Neural crest cell (in vitro differentiated cells): ENCODE results near the gene FAM227B. TPM values are rescaled to one million over a fixed set of nuclear protein-coding genes. Genes with fewer than 3 reads are reported as not detected.
"Not testable (repeated sequence)": the region's sequence is repeated elsewhere in the genome, so short reads cannot be mapped to it uniquely, and the experiment has no call there.

Experiments used
- DNase-seq: peaks from one replicate; pipeline ENCODE4 v3.0.0; 2021; ENCODE audit warnings: low read depth, mixed read lengths, low spot score
- H3K27ac Mint-ChIP-seq: one replicate; pipeline ENCODE4 v1.8.0; 2021; ENCODE audit warnings: mild to moderate bottlenecking, mixed read lengths; ENCODE audit not compliant: unreplicated experiment
- H3K27me3 Mint-ChIP-seq: 2 replicates; pipeline ENCODE4 v1.8.0; 2021; ENCODE audit warnings: low read depth, mild to moderate bottlenecking, mixed read lengths
- H3K36me3 Mint-ChIP-seq: 2 replicates; pipeline ENCODE4 v1.8.0; 2021; ENCODE audit warnings: low read depth, mild to moderate bottlenecking, mixed read lengths
- H3K4me1 Mint-ChIP-seq: 2 replicates; pipeline ENCODE4 v1.8.0; 2021; ENCODE audit warnings: mixed read lengths
- H3K4me3 Mint-ChIP-seq: one replicate; pipeline ENCODE4 v1.8.0; 2021; ENCODE audit warnings: mild to moderate bottlenecking, mixed read lengths
- H3K9me3 Mint-ChIP-seq: 2 replicates; pipeline ENCODE4 v1.8.0; 2021; ENCODE audit warnings: mixed read lengths
- total RNA-seq: library from RNA; stranded (reverse); gene quantifications from 2 replicates; pipeline ENCODE4 v1.2.1, GENCODE V29; 2021
- TF ChIP-seq, protein P1 (sequence below): fragments of 200-600 bp; sonication (generic); conservative IDR thresholded peaks from 2 replicates; pipeline ENCODE4 v1.5.0; 2021; ENCODE audit warnings: antibody characterized with exemption, mild to moderate bottlenecking

Gene FAM227B
- total RNA-seq, 1 donor from 2014 or later, result 9.0 TPM

DNA sequence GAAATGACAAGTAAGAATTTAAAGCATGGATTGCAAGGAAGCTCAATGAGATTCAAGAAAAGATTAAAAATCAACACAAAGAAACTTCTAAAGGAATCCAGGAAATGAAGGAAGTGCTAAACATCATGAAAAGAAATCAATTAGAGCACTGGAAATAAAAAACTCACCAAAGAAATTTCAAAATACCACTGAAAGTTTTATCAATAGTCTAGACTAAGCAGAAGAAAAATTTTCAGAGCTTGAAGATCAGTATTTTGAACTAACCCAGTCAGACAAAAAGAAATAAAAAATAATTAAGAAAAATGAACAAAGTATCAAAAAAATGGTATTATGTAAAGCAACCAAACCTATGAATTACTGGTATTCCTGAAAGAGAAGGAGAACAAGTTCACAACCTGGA is 60.6 kb downstream of the FAM227B start:
- TF ChIP-seq, protein P1, sequence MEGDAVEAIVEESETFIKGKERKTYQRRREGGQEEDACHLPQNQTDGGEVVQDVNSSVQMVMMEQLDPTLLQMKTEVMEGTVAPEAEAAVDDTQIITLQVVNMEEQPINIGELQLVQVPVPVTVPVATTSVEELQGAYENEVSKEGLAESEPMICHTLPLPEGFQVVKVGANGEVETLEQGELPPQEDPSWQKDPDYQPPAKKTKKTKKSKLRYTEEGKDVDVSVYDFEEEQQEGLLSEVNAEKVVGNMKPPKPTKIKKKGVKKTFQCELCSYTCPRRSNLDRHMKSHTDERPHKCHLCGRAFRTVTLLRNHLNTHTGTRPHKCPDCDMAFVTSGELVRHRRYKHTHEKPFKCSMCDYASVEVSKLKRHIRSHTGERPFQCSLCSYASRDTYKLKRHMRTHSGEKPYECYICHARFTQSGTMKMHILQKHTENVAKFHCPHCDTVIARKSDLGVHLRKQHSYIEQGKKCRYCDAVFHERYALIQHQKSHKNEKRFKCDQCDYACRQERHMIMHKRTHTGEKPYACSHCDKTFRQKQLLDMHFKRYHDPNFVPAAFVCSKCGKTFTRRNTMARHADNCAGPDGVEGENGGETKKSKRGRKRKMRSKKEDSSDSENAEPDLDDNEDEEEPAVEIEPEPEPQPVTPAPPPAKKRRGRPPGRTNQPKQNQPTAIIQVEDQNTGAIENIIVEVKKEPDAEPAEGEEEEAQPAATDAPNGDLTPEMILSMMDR, result no peak
- H3K27me3 Mint-ChIP-seq, result no peaks in the 10 kb centered on the region
- H3K9me3 Mint-ChIP-seq, result peaks cover 30% of the 10 kb centered on the region
- no peak overlapping the region for H3K4me3 Mint-ChIP-seq
- H3K4me1 Mint-ChIP-seq, result no peaks in the 10 kb centered on the region
- H3K36me3 Mint-ChIP-seq, result peaks cover 20% of the 10 kb centered on the region
- no peak for DNase-seq
- no peak overlapping the region for H3K27ac Mint-ChIP-seq

DNA sequence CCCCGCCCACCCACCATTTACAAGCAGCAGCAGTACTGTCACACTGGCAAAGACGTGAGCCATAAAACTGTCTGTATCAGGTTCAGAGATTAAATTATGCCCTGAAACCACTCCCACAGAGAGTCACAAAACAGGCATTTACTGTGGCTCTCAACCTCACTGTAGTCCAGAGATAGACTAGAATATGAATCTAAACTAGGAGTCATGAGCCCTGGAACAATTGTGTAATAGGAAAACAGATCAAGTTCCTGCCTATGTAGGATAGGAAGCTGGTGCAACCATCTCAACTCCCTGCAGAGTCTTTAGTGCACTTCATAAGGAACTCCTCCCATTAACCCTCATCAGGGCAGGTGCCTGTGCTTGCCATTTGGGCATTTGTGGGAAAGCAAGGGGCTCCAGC is 61.7 kb downstream of the FAM227B start:
- Mint-ChIP-seq H3K4me1 (no peaks in the 10 kb centered on the region), H3K9me3 (peaks cover 32% of the 10 kb centered on the region), H3K36me3 (peaks cover 23% of the 10 kb centered on the region), H3K27me3 (peaks cover 2% of the 10 kb centered on the region), H3K27ac (no peak overlapping the region), H3K4me3 (no peak overlapping the region)
- DNase-seq, result no peak
- TF ChIP-seq, protein P1, result no peak

DNA sequence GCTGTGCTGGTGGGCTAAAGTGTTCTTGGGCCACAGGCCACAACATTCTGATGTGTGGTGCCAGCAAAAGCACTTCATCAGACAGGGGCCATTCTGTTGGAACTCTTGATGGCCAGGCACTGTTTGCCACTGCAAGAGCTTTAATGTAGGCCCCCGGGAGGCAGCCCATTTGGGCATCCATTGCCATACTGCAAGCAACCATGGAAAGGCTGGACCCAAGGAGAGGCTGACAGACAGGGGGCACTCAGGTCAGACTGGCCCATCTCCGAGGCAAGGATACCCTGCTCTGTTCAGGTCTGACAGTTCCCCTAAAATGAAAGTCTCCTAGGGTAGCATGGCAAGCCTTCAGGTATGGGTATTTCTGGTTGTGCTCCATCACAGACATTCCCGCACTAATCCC is 64.2 kb downstream of the FAM227B start:
- Mint-ChIP-seq H3K4me3 (no peak overlapping the region), H3K9me3 (peaks cover 23% of the 10 kb centered on the region), H3K4me1 (no peaks in the 10 kb centered on the region), H3K27ac (no peak overlapping the region), H3K36me3 (peaks cover 21% of the 10 kb centered on the region), H3K27me3 (peaks cover 2% of the 10 kb centered on the region)
- TF ChIP-seq, protein P1, result no peak
- DNase-seq, result no peak

DNA sequence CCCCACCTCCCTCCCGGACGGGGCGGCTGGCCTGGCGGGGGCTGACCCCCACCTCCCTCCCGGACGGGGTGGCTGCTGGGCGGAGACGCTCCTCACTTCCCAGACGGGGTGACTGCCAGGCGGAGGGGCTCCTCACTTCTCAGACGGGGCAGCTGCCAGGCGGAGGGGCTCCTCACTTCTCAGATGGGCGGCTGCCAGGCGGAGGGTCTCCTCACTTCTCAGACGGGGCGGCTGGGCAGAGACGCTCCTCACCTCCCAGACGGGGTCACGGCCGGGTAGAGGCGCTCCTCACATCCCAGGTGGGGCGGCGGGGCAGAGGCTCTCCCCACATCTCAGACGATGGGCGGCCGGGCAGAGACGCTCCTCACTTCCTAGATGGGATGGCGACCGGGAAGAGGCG is 70.3 kb downstream of the FAM227B start:
- H3K4me1 Mint-ChIP-seq, H3K27ac Mint-ChIP-seq: not testable (repeated sequence)
- H3K9me3 Mint-ChIP-seq, result peaks cover 22% of the 10 kb centered on the region

DNA sequence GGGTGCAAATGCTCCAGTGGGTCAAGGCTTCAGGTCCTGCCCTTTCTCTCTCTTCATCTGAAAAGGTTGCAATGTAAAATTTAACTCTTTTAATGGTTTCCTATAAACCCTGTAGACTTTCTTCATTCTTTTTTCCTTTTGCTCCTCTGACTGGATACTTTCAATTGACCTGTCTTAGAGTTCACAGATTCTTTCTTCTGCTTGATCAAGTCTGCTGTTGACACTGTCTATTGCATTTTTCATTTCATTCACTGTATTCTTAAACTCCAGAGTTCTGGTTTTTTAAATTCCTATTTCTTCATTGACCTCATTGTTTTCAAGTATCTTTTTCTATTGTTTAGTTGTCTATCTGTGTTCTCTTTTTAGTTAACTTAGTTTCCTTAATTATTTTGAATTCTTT is 82.1 kb downstream of the FAM227B start:
- DNase-seq, result no peak
- H3K4me3 Mint-ChIP-seq, result no peak overlapping the region
- no peak overlapping the region for H3K27ac Mint-ChIP-seq
- peaks cover 20% of the 10 kb centered on the region for H3K9me3 Mint-ChIP-seq
- peaks cover 11% of the 10 kb centered on the region for H3K36me3 Mint-ChIP-seq
- TF ChIP-seq, protein P1, result no peak
- H3K4me1 Mint-ChIP-seq, result no peaks in the 10 kb centered on the region
- H3K27me3 Mint-ChIP-seq, result no peaks in the 10 kb centered on the region

More for the DNA sequence above, 70.3 kb downstream of the FAM227B start:
- not testable (repeated sequence) for H3K27me3 Mint-ChIP-seq, DNase-seq, H3K4me3 Mint-ChIP-seq
- peaks cover 16% of the 10 kb centered on the region for H3K36me3 Mint-ChIP-seq

DNA sequence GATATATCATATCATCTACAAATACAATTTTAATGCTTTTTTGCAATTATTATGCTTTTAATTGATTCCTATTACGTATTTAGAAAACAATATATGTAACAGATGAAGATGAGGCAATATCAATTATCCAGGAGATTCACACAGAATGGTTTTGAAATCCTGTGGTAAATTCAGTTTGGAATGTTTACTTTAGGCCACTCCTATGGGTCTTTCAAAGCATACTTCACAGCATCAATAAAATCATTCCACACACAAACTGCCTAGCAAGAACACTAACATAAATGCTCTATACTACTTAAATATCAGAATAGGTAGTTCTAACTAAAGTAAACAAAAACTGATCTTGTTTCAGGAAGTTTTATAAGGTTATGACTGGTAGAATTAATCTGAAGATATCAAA is 90.5 kb downstream of the FAM227B start:
- H3K4me3 Mint-ChIP-seq, result no peak overlapping the region
- H3K9me3 Mint-ChIP-seq, result peaks cover 10% of the 10 kb centered on the region
- H3K27me3 Mint-ChIP-seq, result no peaks in the 10 kb centered on the region
- no peaks in the 10 kb centered on the region for H3K36me3 Mint-ChIP-seq
- TF ChIP-seq, protein P1, result no peak
- H3K27ac Mint-ChIP-seq, result no peak overlapping the region
- no peaks in the 10 kb centered on the region for H3K4me1 Mint-ChIP-seq
- DNase-seq, result no peak
